Pancreas (tissue), 10 donors: ENCODE measurements around the gene ZBTB7C. TPM values are rescaled to one million over a fixed set of nuclear protein-coding genes. Genes with fewer than 3 reads are reported as not detected.

Experiments
- ATAC-seq, 4 donors: fragments of 200-7000 bp; cut with Tn5 transposase; one replicate each; pipeline versions ENCODE4 v1.8.0 to v1.9.1; 2020; ENCODE audit warnings: mild to moderate bottlenecking in 4 of 4, moderate library complexity in 4 of 4
- DNase-seq, 6 donors: peaks; one replicate each; pipeline ENCODE4 v3.0.0-alpha.2; 2020
- FAIRE-seq: peaks from 2 replicates; lab custom pipeline; 2012; peaks lifted over from hg19 to GRCh38; lab: Jason Lieb, UNC
- H3K27ac ChIP-seq, 4 donors: fragments of 200-600 bp; sonication (generic); 1 replicate in 3 of 4; 2 replicates in 1 of 4; pipeline versions ENCODE4 v1.5.0 to v1.8.0; 2020
- H3K27me3 ChIP-seq, 4 donors: fragments of 200-600 bp; one replicate each; pipeline ENCODE4 v1.8.0; 2021
- H3K36me3 ChIP-seq, 3 donors: fragments of 200-600 bp; sonication (generic) in 1 of 3; one replicate each; pipeline versions ENCODE4 v1.5.0 to v1.8.0; 2020 to 2021
- H3K4me1 ChIP-seq, 3 donors: fragments of 200-600 bp; one replicate each; pipeline ENCODE4 v1.8.0; 2021
- H3K4me3 ChIP-seq, 4 donors: fragments of 200-600 bp; sonication (generic) in 2 of 4; one replicate each; pipeline versions ENCODE4 v1.5.0 to v1.8.0; 2020 to 2021
- H3K9me3 ChIP-seq, 4 donors: fragments of 200-600 bp; one replicate each; pipeline ENCODE4 v1.8.0; 2021
- CTCF ChIP-seq, 4 donors: fragments of 200-600 bp; sonication (generic) in 3 of 4; IDR thresholded peaks; one replicate each; pipeline versions ENCODE4 v1.5.0 to v1.8.0; 2021; ENCODE audit warnings: antibody characterized with exemption in 4 of 4
- WGBS, 2 donors: extraction: QIAGEN DNeasy Blood & Tissue Kit; methylation state at CpG; one replicate each; pipeline ENCODE4 v1.1.7; 2013; 5-methylcytosine and 5-hydroxymethylcytosine counted together
- intact Hi-C, 3 donors: fragments of 100-400 bp; cut with DNase I; formaldehyde crosslinking; loops; one replicate each; pipeline versions ENCODE4 v1.11.1 to v1.14.2; 2022
- polyA plus RNA-seq, 2 donors: library from polyadenylated mRNA; stranded (reverse); fragments of 200-250 nt; gene quantifications; one replicate each; pipeline ENCODE4 v1.2.3, GENCODE V29; 2013
- total RNA-seq, 6 donors: library from RNA; stranded (reverse); fragmentation: NEBNext Ultra II Directional in 4 of 6; extraction: Animal tissue kit (Norgen Biotek cat#: 25700) in 4 of 6; gene quantifications; one replicate each; pipeline versions ENCODE4 v1.2.1 to v1.2.4, GENCODE V29; 2021 to 2023
- donor health status: healthy with polysubstance abuse.
- donor health status: DM: no; HTN: no; CAD: no; lungs with moderate emphysema.
- donor health status: DM: no; HTN: no; CAD: no.
- donor health status: control.
- donor health status: control.
- donor health status: Bipolar disorder and iron deficiency.
- donor health status: DM: yes; HTN: yes; CAD: no.
- donor health status: DM: no; HTN: no; CAD: no.
- donor health status: DM: no; HTN: no; CAD: no.
- donor health status: DM: yes; HTN: yes; CAD: no.

The ZBTB7C gene
- total and polyA plus RNA-seq, 8 donors: 0.35 to 1.7 (median 0.91) TPM

- Histone ChIP-seq H3K36me3 (no peaks in the 10 kb centered on the region), H3K9me3 (no peaks in the 10 kb centered on the region), H3K27ac (no peak overlapping the region), H3K27me3 (no peaks in the 10 kb centered on the region), H3K4me1 (no peaks in the 10 kb centered on the region), H3K4me3 (no peak overlapping the region)
- 72 to 79% methylated on average over 7 of the region's 7 CpGs for WGBS, 2 donors
- no peak for FAIRE-seq
- no peak for TF ChIP-seq CTCF (IDR thresholded peaks at IDR 0.05)
- intact Hi-C loops: no loop called here
- no peak for DNase-seq
- ATAC-seq: no peak
Observed at GRCh38 chr18:48263192-48263853, 145.9 kb downstream of the ZBTB7C start.

- TF ChIP-seq CTCF (IDR thresholded peaks at IDR 0.05): no peak
- H3K4me3 ChIP-seq: no peak overlapping the region
- H3K9me3 ChIP-seq: no peaks in the 10 kb centered on the region
- no peaks in the 10 kb centered on the region for H3K4me1 ChIP-seq
- FAIRE-seq (no peak), ATAC-seq (no peak), DNase-seq (no peak)
- WGBS, 2 donors: 92 to 93% methylated on average over 2 of the region's 2 CpGs
- no peaks in the 10 kb centered on the region for H3K36me3 ChIP-seq
- intact Hi-C loops: no loop called here
- no peak overlapping the region for H3K27ac ChIP-seq
- H3K27me3 ChIP-seq: no peaks in the 10 kb centered on the region
Observed at GRCh38 chr18:48260237-48260636, 148.9 kb downstream of the ZBTB7C start.

- no peaks in the 10 kb centered on the region for H3K27me3 ChIP-seq
- H3K36me3 ChIP-seq: no peaks in the 10 kb centered on the region
- no peaks in the 10 kb centered on the region for H3K4me1 ChIP-seq
- TF ChIP-seq CTCF (IDR thresholded peaks at IDR 0.05): no peak
- DNase-seq (no peak), FAIRE-seq (no peak), ATAC-seq (no peak)
- H3K27ac ChIP-seq: no peak overlapping the region
- no peak overlapping the region for H3K4me3 ChIP-seq
- intact Hi-C loops: no loop called here
- H3K9me3 ChIP-seq: no peaks in the 10 kb centered on the region
Observed at GRCh38 chr18:48256848-48257247, 152.3 kb downstream of the ZBTB7C start.

- no peaks in the 10 kb centered on the region for H3K27me3 ChIP-seq
- H3K27ac ChIP-seq: no peak overlapping the region
Observed at GRCh38 chr18:48254077-48254602, 155.0 kb downstream of the ZBTB7C start.

More at GRCh38 chr18:48254077-48254602, 155.0 kb downstream of the ZBTB7C start:
- DNase-seq (no peak), ATAC-seq (no peak), FAIRE-seq (no peak)
- WGBS, 2 donors: 78 to 88% methylated on average over 10 of the region's 10 CpGs
- no peaks in the 10 kb centered on the region for H3K9me3 ChIP-seq
- H3K4me3 ChIP-seq: no peak overlapping the region
- no peaks in the 10 kb centered on the region for H3K4me1 ChIP-seq
- no peak for TF ChIP-seq CTCF (IDR thresholded peaks at IDR 0.05)
- H3K36me3 ChIP-seq: no peaks in the 10 kb centered on the region
- intact Hi-C loops: no loop called here
